Mesendoderm (in vitro differentiated cells): ENCODE data around the gene ZBTB25.
A peak's percentile ranks its signal among the peaks of the same experiment; 100 is the strongest.

Source experiments
- DNase-seq: peaks from one replicate; pipeline ENCODE4 v3.0.0; 2013
- H2AK5ac ChIP-seq: 2 replicates; pipeline ENCODE4 v1.6.1; 2013; ENCODE audit warnings: low read length, inconsistent platforms
- H2BK120ac ChIP-seq: 2 replicates; pipeline ENCODE4 v1.6.1; 2013; ENCODE audit warnings: low read depth, mild to moderate bottlenecking, low read length, moderate library complexity, mixed read lengths
- H2BK15ac ChIP-seq: replicated peaks from 2 replicates; pipeline ENCODE4 v1.6.1; 2013; ENCODE audit warnings: low read depth, mild to moderate bottlenecking, moderate library complexity
- H2BK5ac ChIP-seq: 2 replicates; pipeline ENCODE4 v1.6.1; 2013; ENCODE audit warnings: low read length, inconsistent platforms
- H3K18ac ChIP-seq: 2 replicates; pipeline ENCODE4 v1.6.1; 2013; ENCODE audit warnings: mild to moderate bottlenecking, low read length, mixed read lengths
- H3K23ac ChIP-seq: one replicate; pipeline ENCODE4 v1.6.1; 2013; ENCODE audit warnings: low read length
- H3K27ac ChIP-seq: 2 replicates; pipeline ENCODE4 v1.5.1; 2013; ENCODE audit warnings: low read depth, mild to moderate bottlenecking, inconsistent platforms, low read length, moderate library complexity
- H3K27me3 ChIP-seq: 2 replicates; pipeline ENCODE4 v1.6.1; 2013; ENCODE audit warnings: low read length, control low read depth, mild to moderate bottlenecking, inconsistent platforms; ENCODE audit not compliant: insufficient read depth, poor library complexity
- H3K36me3 ChIP-seq: 2 replicates; pipeline ENCODE4 v1.6.1; 2013; ENCODE audit warnings: low read length, inconsistent platforms; ENCODE audit not compliant: control insufficient read depth, insufficient read depth
- H3K4ac ChIP-seq: one replicate; pipeline ENCODE4 v1.6.1; 2013; ENCODE audit warnings: low read depth, mild to moderate bottlenecking, low read length, moderate library complexity
- H3K4me1 ChIP-seq: 2 replicates; pipeline ENCODE4 v1.6.1; 2013; ENCODE audit warnings: low read depth, low read length, inconsistent platforms; ENCODE audit not compliant: control insufficient read depth
- H3K4me2 ChIP-seq: 2 replicates; pipeline ENCODE4 v1.6.1; 2013; ENCODE audit warnings: low read length
- H3K4me3 ChIP-seq: 2 replicates; pipeline ENCODE4 v1.5.1; 2013; ENCODE audit warnings: mild to moderate bottlenecking, low read length
- H3K56ac ChIP-seq: one replicate; pipeline ENCODE4 v1.6.1; 2013; ENCODE audit warnings: low read length
- H3K79me1 ChIP-seq: 2 replicates; pipeline ENCODE4 v1.6.1; 2013; ENCODE audit warnings: low read length, inconsistent platforms
- H3K79me2 ChIP-seq: 2 replicates; pipeline ENCODE4 v1.6.1; 2013; ENCODE audit warnings: mild to moderate bottlenecking, low read length; ENCODE audit not compliant: control insufficient read depth, insufficient read depth
- H3K9ac ChIP-seq: 2 replicates; pipeline ENCODE4 v1.6.1; 2013; ENCODE audit warnings: low read length, inconsistent platforms
- H4K5ac ChIP-seq: one replicate; pipeline ENCODE4 v1.6.1; 2013; ENCODE audit warnings: low read length
- H4K8ac ChIP-seq: one replicate; pipeline ENCODE4 v1.6.1; 2013; ENCODE audit warnings: low read depth, mild to moderate bottlenecking, control low read depth, low read length, moderate library complexity
- WGBS: extraction: QIAGEN DNeasy Blood & Tissue Kit; methylation state at CpG from one replicate; pipeline ENCODE4 v1.1.7; 2013; ENCODE audit warnings: low lambda C conversion rate, missing lambda C conversion rate; ENCODE audit not compliant: insufficient coverage; ENCODE audit errors: extremely low coverage; 5-methylcytosine and 5-hydroxymethylcytosine counted together

The ZBTB25 gene

GRCh38 chr14:64439141-64439540 is 64.5 kb downstream of the ZBTB25 start:
- Histone ChIP-seq H3K23ac (no peak overlapping the region), H3K36me3 (peaks cover 24% of the 10 kb centered on the region)

GRCh38 chr14:64438181-64438841 is 65.3 kb downstream of the ZBTB25 start:
- no peak overlapping the region for H3K4me3 ChIP-seq
- DNase-seq: peak; percentile 28
- no CpG with 5 or more reads among the region's 3 CpGs for WGBS
- no peaks in the 10 kb centered on the region for H3K79me2 ChIP-seq
- peaks cover 20% of the 10 kb centered on the region for H3K36me3 ChIP-seq
- no peak overlapping the region for H2AK5ac ChIP-seq
- no peak overlapping the region for H2BK120ac ChIP-seq
- no peak overlapping the region for H3K27ac ChIP-seq
- H3K4me2 ChIP-seq: no peak overlapping the region
- H3K23ac ChIP-seq: no peak overlapping the region
- no peak overlapping the region for H3K18ac ChIP-seq
- no peak overlapping the region for H4K8ac ChIP-seq
- H3K4ac ChIP-seq: no peak overlapping the region
- H3K9ac ChIP-seq: no peak overlapping the region
- H2BK15ac ChIP-seq: no peak overlapping the region
- no peaks in the 10 kb centered on the region for H3K27me3 ChIP-seq
- no peaks in the 10 kb centered on the region for H3K4me1 ChIP-seq
- no peak overlapping the region for H4K5ac ChIP-seq
- no peak overlapping the region for H3K56ac ChIP-seq
- H2BK5ac ChIP-seq: no peak overlapping the region
- H3K79me1 ChIP-seq: no peaks in the 10 kb centered on the region

More at GRCh38 chr14:64439141-64439540, 64.5 kb downstream of the ZBTB25 start:
- Histone ChIP-seq H3K4me1 (no peaks in the 10 kb centered on the region), H3K56ac (no peak overlapping the region), H3K18ac (no peak overlapping the region), H2BK15ac (no peak overlapping the region), H2AK5ac (no peak overlapping the region), H3K27ac (no peak overlapping the region), H3K9ac (no peak overlapping the region), H2BK5ac (no peak overlapping the region), H3K4me2 (no peak overlapping the region), H4K8ac (no peak overlapping the region), H3K79me1 (no peaks in the 10 kb centered on the region), H3K79me2 (no peaks in the 10 kb centered on the region), H4K5ac (no peak overlapping the region), H3K4ac (no peak overlapping the region), H2BK120ac (no peak overlapping the region), H3K4me3 (no peak overlapping the region), H3K27me3 (no peaks in the 10 kb centered on the region)
- WGBS: no CpG with 5 or more reads among the region's 6 CpGs
- DNase-seq: no peak

- H2BK15ac ChIP-seq: no peak overlapping the region
- no CpG with 5 or more reads among the region's 3 CpGs for WGBS
- H3K18ac ChIP-seq: no peak overlapping the region
- no peak overlapping the region for H3K23ac ChIP-seq
- H3K79me2 ChIP-seq: no peaks in the 10 kb centered on the region
- no peak overlapping the region for H3K56ac ChIP-seq
- no peaks in the 10 kb centered on the region for H3K27me3 ChIP-seq
- H3K9ac ChIP-seq: no peak overlapping the region
- H3K27ac ChIP-seq: no peak overlapping the region
- H3K4ac ChIP-seq: no peak overlapping the region
- H3K4me3 ChIP-seq: no peak overlapping the region
- no peak overlapping the region for H3K4me2 ChIP-seq
- DNase-seq: no peak
- no peaks in the 10 kb centered on the region for H3K79me1 ChIP-seq
- H2AK5ac ChIP-seq: no peak overlapping the region
- no peak overlapping the region for H4K5ac ChIP-seq
- no peak overlapping the region for H2BK120ac ChIP-seq
- peaks cover 9% of the 10 kb centered on the region for H3K36me3 ChIP-seq
- H2BK5ac ChIP-seq: no peak overlapping the region
- H3K4me1 ChIP-seq: no peaks in the 10 kb centered on the region
- H4K8ac ChIP-seq: no peak overlapping the region
Observed at GRCh38 chr14:64434528-64434927, 69.1 kb downstream of the ZBTB25 start.

- H2AK5ac ChIP-seq: no peak overlapping the region
- H3K79me2 ChIP-seq: no peaks in the 10 kb centered on the region
- H3K23ac ChIP-seq: no peak overlapping the region
- no peak overlapping the region for H3K4me3 ChIP-seq
- WGBS: no CpG with 5 or more reads among the region's 6 CpGs
- no peak overlapping the region for H3K9ac ChIP-seq
- no peak overlapping the region for H3K56ac ChIP-seq
- H2BK120ac ChIP-seq: no peak overlapping the region
- no peak overlapping the region for H3K4ac ChIP-seq
- no peaks in the 10 kb centered on the region for H3K27me3 ChIP-seq
- no peak for DNase-seq
- no peak overlapping the region for H4K8ac ChIP-seq
- H3K79me1 ChIP-seq: no peaks in the 10 kb centered on the region
- no peak overlapping the region for H2BK5ac ChIP-seq
- no peaks in the 10 kb centered on the region for H3K4me1 ChIP-seq
- H3K36me3 ChIP-seq: peaks cover 18% of the 10 kb centered on the region
- no peak overlapping the region for H3K18ac ChIP-seq
- no peak overlapping the region for H3K4me2 ChIP-seq
- no peak overlapping the region for H2BK15ac ChIP-seq
- no peak overlapping the region for H3K27ac ChIP-seq
- no peak overlapping the region for H4K5ac ChIP-seq
Observed at GRCh38 chr14:64423987-64424386, 79.7 kb downstream of the ZBTB25 start.

GRCh38 chr14:64422756-64423155 is 80.9 kb downstream of the ZBTB25 start:
- peaks cover 17% of the 10 kb centered on the region for H3K36me3 ChIP-seq
- H3K9ac ChIP-seq: no peak overlapping the region
- DNase-seq: no peak

GRCh38 chr14:64422005-64422404 is 81.6 kb downstream of the ZBTB25 start:
- H4K5ac ChIP-seq: no peak overlapping the region
- no peak overlapping the region for H3K23ac ChIP-seq
- no peak overlapping the region for H4K8ac ChIP-seq
- DNase-seq: no peak
- no peak overlapping the region for H2BK5ac ChIP-seq
- no peaks in the 10 kb centered on the region for H3K79me1 ChIP-seq
- H3K4me2 ChIP-seq: no peak overlapping the region
- no peak overlapping the region for H3K56ac ChIP-seq
- H3K36me3 ChIP-seq: peaks cover 12% of the 10 kb centered on the region
- no peak overlapping the region for H3K4ac ChIP-seq
- no peak overlapping the region for H3K4me3 ChIP-seq
- H3K27ac ChIP-seq: no peak overlapping the region
- H3K9ac ChIP-seq: no peak overlapping the region
- no peaks in the 10 kb centered on the region for H3K4me1 ChIP-seq
- no peaks in the 10 kb centered on the region for H3K27me3 ChIP-seq
- no CpG with 5 or more reads among the region's 1 CpG for WGBS
- H2BK15ac ChIP-seq: no peak overlapping the region
- no peak overlapping the region for H2AK5ac ChIP-seq
- H3K79me2 ChIP-seq: no peaks in the 10 kb centered on the region
- H2BK120ac ChIP-seq: no peak overlapping the region
- H3K18ac ChIP-seq: no peak overlapping the region

More at GRCh38 chr14:64422756-64423155, 80.9 kb downstream of the ZBTB25 start:
- Histone ChIP-seq H3K27ac (no peak overlapping the region), H3K79me1 (no peaks in the 10 kb centered on the region), H2BK5ac (no peak overlapping the region), H2BK15ac (no peak overlapping the region), H3K56ac (no peak overlapping the region), H3K27me3 (no peaks in the 10 kb centered on the region), H2AK5ac (no peak overlapping the region), H2BK120ac (no peak overlapping the region), H3K4me2 (no peak overlapping the region), H4K5ac (no peak overlapping the region), H3K18ac (no peak overlapping the region), H3K4ac (no peak overlapping the region), H3K79me2 (no peaks in the 10 kb centered on the region), H3K4me1 (no peaks in the 10 kb centered on the region), H4K8ac (no peak overlapping the region), H3K23ac (no peak overlapping the region), H3K4me3 (no peak overlapping the region)
- WGBS: no CpG with 5 or more reads among the region's 7 CpGs
